Activated T-cell treated with anti-CD3 and anti-CD28 coated beads for 1 hour (primary cell): Measurements from ENCODE around the gene UCK2.
A peak's percentile ranks its signal among the peaks of the same experiment; 100 is the strongest.

Experiments used
- DNase-seq: peaks from one replicate; pipeline ENCODE4 v3.0.0-alpha.2; 2020; ENCODE audit warnings: low read depth

The UCK2 gene

GRCh38 chr1:165855010-165855838 lies 27.8 kb downstream of the UCK2 start:
- no peak for DNase-seq

- DNase-seq = no peak
Measured at GRCh38 chr1:165856021-165856420, 28.6 kb downstream of the UCK2 start.

GRCh38 chr1:165856606-165857005 lies 29.2 kb downstream of the UCK2 start:
- no peak for DNase-seq

GRCh38 chr1:165857046-165857801 lies 29.8 kb downstream of the UCK2 start:
- no peak for DNase-seq

- no peak for DNase-seq
Measured at GRCh38 chr1:165858364-165858823, 31.0 kb downstream of the UCK2 start.

GRCh38 chr1:165858967-165859845 lies 31.8 kb downstream of the UCK2 start:
- DNase-seq = no peak

GRCh38 chr1:165860065-165860464 lies 32.7 kb downstream of the UCK2 start:
- DNase-seq = no peak

- no peak for DNase-seq
Measured at GRCh38 chr1:165861911-165862310, 34.5 kb downstream of the UCK2 start.

GRCh38 chr1:165862448-165862847 lies 35.0 kb downstream of the UCK2 start:
- DNase-seq = no peak

- no peak for DNase-seq
Measured at GRCh38 chr1:165863346-165863745, 35.9 kb downstream of the UCK2 start.

- DNase-seq = no peak
Measured at GRCh38 chr1:165865633-165866340, 38.4 kb downstream of the UCK2 start.

- no peak for DNase-seq
Measured at GRCh38 chr1:165869343-165869742, 41.9 kb downstream of the UCK2 start.

- DNase-seq = peak; percentile 2
Measured at GRCh38 chr1:165871311-165872067, 44.1 kb downstream of the UCK2 start.

- DNase-seq = no peak
Measured at GRCh38 chr1:165873481-165873880, 46.1 kb downstream of the UCK2 start.

- DNase-seq = no peak
Measured at GRCh38 chr1:165874643-165875042, 47.2 kb downstream of the UCK2 start.

- DNase-seq = no peak
Measured at GRCh38 chr1:165875171-165875570, 47.8 kb downstream of the UCK2 start.

GRCh38 chr1:165875604-165876003 lies 48.2 kb downstream of the UCK2 start:
- DNase-seq = no peak

- no peak for DNase-seq
Measured at GRCh38 chr1:165876121-165876520, 48.7 kb downstream of the UCK2 start.

GRCh38 chr1:165877411-165877810 lies 50.0 kb downstream of the UCK2 start:
- no peak for DNase-seq

- no peak for DNase-seq
Measured at GRCh38 chr1:165877940-165878556, 50.6 kb downstream of the UCK2 start.
